IMR-90 (cell line): ENCODE measurements around the gene KATNA1. TPM values are rescaled to one million over a fixed set of nuclear protein-coding genes. Genes with fewer than 3 reads are reported as not detected.

Experiments used
- ATAC-seq: fragments of 200-7000 bp; cut with Tn5 transposase; 2 replicates; pipeline ENCODE4 v1.9.1; 2020; ENCODE audit warnings: low read depth, mild to moderate bottlenecking, moderate library complexity
- BruUV-seq: library from RNA; stranded (reverse); fragments of 400-500 nt; replicated peaks from 2 replicates; lab custom pipeline; 2021; lab: Mats Ljungman, UMichigan
- CTCF ChIA-PET: fragments of 300-600 bp; formaldehyde crosslinking; extraction: SDS; loops from one replicate; lab custom pipeline; 2021; ENCODE audit warnings: antibody characterized with exemption; lab: Yijun Ruan, JAX
- POLR2A ChIA-PET: fragments of 300-600 bp; sonication (Branson Sonifier 250); formaldehyde crosslinking; loops from one replicate; lab custom pipeline; 2022; ENCODE audit warnings: antibody characterized with exemption; ENCODE audit not compliant: unreplicated experiment; lab: Charles Lee
- DNase-seq: peaks from one replicate; pipeline ENCODE4 v3.0.0; 2013
- H2AFZ ChIP-seq: replicated peaks from 2 replicates; pipeline ENCODE3; 2013; ENCODE audit warnings: low read length, mild to moderate bottlenecking; ENCODE audit not compliant: poor library complexity
- H2AK5ac ChIP-seq: 2 replicates; pipeline ENCODE4 v1.6.1; 2013; ENCODE audit warnings: low read depth, low read length, inconsistent platforms
- H2AK9ac ChIP-seq: replicated peaks from 2 replicates; pipeline ENCODE3; 2013; ENCODE audit warnings: mild to moderate bottlenecking, low read depth, low read length, moderate library complexity; ENCODE audit not compliant: poor library complexity
- H2BK120ac ChIP-seq: 2 replicates; pipeline ENCODE4 v1.6.1; 2013; ENCODE audit warnings: low read depth, low read length, inconsistent platforms
- H2BK15ac ChIP-seq: 3 replicates; pipeline ENCODE4 v1.6.1; 2013; ENCODE audit warnings: low read depth, low read length, inconsistent platforms
- H2BK20ac ChIP-seq: 2 replicates; pipeline ENCODE4 v1.6.1; 2013; ENCODE audit warnings: low read depth, mild to moderate bottlenecking, inconsistent platforms, low read length, moderate library complexity
- H2BK5ac ChIP-seq: 2 replicates; pipeline ENCODE4 v1.6.1; 2013; ENCODE audit warnings: mild to moderate bottlenecking, low read depth, low read length, inconsistent platforms; ENCODE audit not compliant: poor library complexity, severe bottlenecking
- H3K14ac ChIP-seq: replicated peaks from 2 replicates; pipeline ENCODE4 v1.6.1; 2013; ENCODE audit warnings: low read depth, low read length, inconsistent platforms
- H3K18ac ChIP-seq: 2 replicates; pipeline ENCODE4 v1.6.1; 2013; ENCODE audit warnings: low read depth, low read length, control low read depth
- H3K23ac ChIP-seq: 2 replicates; pipeline ENCODE4 v1.6.1; 2013; ENCODE audit warnings: low read depth, low read length, inconsistent platforms
- H3K27ac ChIP-seq: 2 replicates; pipeline ENCODE4 v1.5.1; 2013; ENCODE audit warnings: mild to moderate bottlenecking, control low read depth, low read length; ENCODE audit not compliant: insufficient read depth
- H3K27me3 ChIP-seq: 2 replicates; pipeline ENCODE4 v1.6.1; 2013; ENCODE audit warnings: low read length; ENCODE audit not compliant: control insufficient read depth, insufficient read depth
- H3K36me3 ChIP-seq: 2 replicates; pipeline ENCODE4 v1.6.1; 2013; ENCODE audit warnings: low read length, mixed read lengths; ENCODE audit not compliant: control insufficient read depth, insufficient read depth
- H3K4ac ChIP-seq: 2 replicates; pipeline ENCODE4 v1.6.1; 2013; ENCODE audit warnings: low read depth, low read length, inconsistent platforms
- H3K4me1 ChIP-seq: 2 replicates; pipeline ENCODE4 v1.6.1; 2013; ENCODE audit warnings: low read length, mixed read lengths; ENCODE audit not compliant: control insufficient read depth, insufficient read depth
- H3K4me2 ChIP-seq: 2 replicates; pipeline ENCODE4 v1.6.1; 2013; ENCODE audit warnings: low read depth, mild to moderate bottlenecking, control low read depth, low read length, moderate library complexity
- H3K4me3 ChIP-seq: 2 replicates; pipeline ENCODE4 v1.5.1; 2013; ENCODE audit warnings: low read depth, mild to moderate bottlenecking, control low read depth, low read length, moderate library complexity; ENCODE audit not compliant: insufficient read depth
- H3K56ac ChIP-seq: 2 replicates; pipeline ENCODE4 v1.6.1; 2013; ENCODE audit warnings: low read length, inconsistent platforms; ENCODE audit not compliant: insufficient read depth; ENCODE audit errors: extremely low read depth
- H3K79me1 ChIP-seq, 2 experiments: 2 replicates each; pipeline ENCODE4 v1.6.1; 2013; ENCODE audit warnings: low read length in 2 of 2, inconsistent platforms in 1 of 2, low read depth in 1 of 2
- H3K9ac ChIP-seq: 2 replicates; pipeline ENCODE4 v1.6.1; 2013; ENCODE audit warnings: low read depth, low read length, control low read depth
- H3K9me1 ChIP-seq: 2 replicates; pipeline ENCODE4 v1.6.1; 2013; ENCODE audit warnings: low read length, inconsistent platforms; ENCODE audit not compliant: insufficient read depth
- H3K9me3 ChIP-seq: 2 replicates; pipeline ENCODE4 v1.6.1; 2013; ENCODE audit warnings: low read length; ENCODE audit not compliant: control insufficient read depth, insufficient read depth
- H4K20me1 ChIP-seq: 2 replicates; pipeline ENCODE4 v1.6.1; 2013; ENCODE audit warnings: low read length, inconsistent platforms; ENCODE audit not compliant: insufficient read depth
- H4K5ac ChIP-seq: 2 replicates; pipeline ENCODE4 v1.6.1; 2013; ENCODE audit warnings: mild to moderate bottlenecking, low read depth, low read length, control low read depth
- H4K8ac ChIP-seq, 2 experiments: 2 replicates each; pipeline ENCODE4 v1.6.1; 2013; ENCODE audit warnings: low read depth in 2 of 2, low read length in 2 of 2, control low read depth in 1 of 2, inconsistent platforms in 1 of 2
- H4K91ac ChIP-seq: 2 replicates; pipeline ENCODE4 v1.6.1; 2013; ENCODE audit warnings: low read depth, low read length, inconsistent platforms; ENCODE audit not compliant: insufficient read depth
- BHLHE40 ChIP-seq: fragments of 150-350 bp; IDR thresholded peaks from 2 replicates; pipeline ENCODE4 v1.6.1; 2016; ENCODE audit warnings: mild to moderate bottlenecking, low read depth, low read length
- CEBPB ChIP-seq: IDR thresholded peaks from 2 replicates; pipeline ENCODE4 v1.6.1; 2012; ENCODE audit warnings: low read depth, low read length, improper control_type of control experiment
- CHD1 ChIP-seq: IDR thresholded peaks from 2 replicates; pipeline ENCODE4 v1.6.1; 2012; ENCODE audit warnings: low read depth, low read length, improper control_type of control experiment
- ELK1 ChIP-seq: fragments of 150-350 bp; IDR thresholded peaks from 2 replicates; pipeline ENCODE4 v1.6.1; 2016; ENCODE audit warnings: low read depth, mild to moderate bottlenecking, low read length, moderate library complexity, borderline replicate concordance
- FOS ChIP-seq: fragments of 150-350 bp; IDR thresholded peaks from 2 replicates; pipeline ENCODE4 v1.6.1; 2016; ENCODE audit warnings: low read depth, low read length
- MAFK ChIP-seq: IDR thresholded peaks from 2 replicates; pipeline ENCODE4 v1.6.1; 2012; ENCODE audit warnings: low read depth, low read length, improper control_type of control experiment
- MAZ ChIP-seq: IDR thresholded peaks from 2 replicates; pipeline ENCODE4 v1.6.1; 2012; ENCODE audit warnings: low read depth, mild to moderate bottlenecking, low read length, improper control_type of control experiment, moderate library complexity, borderline replicate concordance
- MXI1 ChIP-seq: IDR thresholded peaks from 2 replicates; pipeline ENCODE4 v1.6.1; 2012; ENCODE audit warnings: low read depth, mild to moderate bottlenecking, low read length, moderate library complexity, borderline replicate concordance
- POLR2A ChIP-seq: IDR thresholded peaks from 2 replicates; pipeline ENCODE4 v1.6.1; 2012; ENCODE audit warnings: mild to moderate bottlenecking, low read depth, low read length
- RAD21 ChIP-seq: IDR thresholded peaks from 2 replicates; pipeline ENCODE4 v1.6.1; 2012; ENCODE audit warnings: low read length, improper control_type of control experiment
- RCOR1 ChIP-seq: IDR thresholded peaks from 2 replicates; pipeline ENCODE4 v1.6.1; 2012; ENCODE audit warnings: mild to moderate bottlenecking, low read length, improper control_type of control experiment; ENCODE audit not compliant: insufficient replicate concordance
- RFX5 ChIP-seq: IDR thresholded peaks from 2 replicates; pipeline ENCODE4 v1.8.0; 2012; ENCODE audit warnings: low read depth, mild to moderate bottlenecking, low read length, moderate library complexity
- SMC3 ChIP-seq: fragments of 150-350 bp; IDR thresholded peaks from 2 replicates; pipeline ENCODE4 v1.6.1; 2016; ENCODE audit warnings: low read depth, mild to moderate bottlenecking, antibody characterized with exemption, low read length, moderate library complexity
- WGBS, 2 experiments: methylation state at CpG; one replicate each; pipeline versions ENCODE4 v1.1.5 to v1.1.7; 2013; ENCODE audit warnings: missing lambda C conversion rate in 2 of 2; ENCODE audit not compliant: insufficient read length in 1 of 2; ENCODE audit errors: extremely low coverage in 2 of 2; 5-methylcytosine and 5-hydroxymethylcytosine counted together
- dilution Hi-C: fragments of 300-500 bp; cut with HindIII; formaldehyde crosslinking; loops from one replicate; pipeline ENCODE4 v1.14.3; 2018; ENCODE audit warnings: low sequenced_read_pairs; ENCODE audit not compliant: unreplicated experiment
- in situ Hi-C: fragments of 300-500 bp; cut with MboI; formaldehyde crosslinking; loops from 3 replicates; pipeline ENCODE4 v1.14.3; 2019; ENCODE audit warnings: low sequenced_read_pairs, inconsistent platforms, mixed read lengths
- intact Hi-C: fragments of 100-400 bp; cut with micrococcal nuclease; formaldehyde crosslinking; loops from 2 replicates; pipeline ENCODE4 v1.10.0; 2022
- polyA plus RNA-seq, 3 experiments: library from polyadenylated mRNA; depleted of rRNA; stranded (reverse); fragments of >200 nt; gene quantifications; 2 replicates each; pipeline ENCODE4 v1.2.3, GENCODE V29; 2012; ENCODE audit warnings: low replicate concordance in 1 of 3
- total RNA-seq: library from RNA; depleted of rRNA; stranded (reverse); fragments of >200 nt; gene quantifications from 2 replicates; pipeline ENCODE4 v1.2.3, GENCODE V29; 2012
- TF ChIP-seq, protein P1 (sequence below): conservative IDR thresholded peaks from 2 replicates; pipeline ENCODE4 v1.5.1; 2012; ENCODE audit warnings: mild to moderate bottlenecking, low read depth, low read length, improper control_type of control experiment

The KATNA1 gene
- total and polyA plus RNA-seq, 2 of the 4 experiments (the other 2 are of a cell fraction), result 15.3 to 24.6 TPM

DNA sequence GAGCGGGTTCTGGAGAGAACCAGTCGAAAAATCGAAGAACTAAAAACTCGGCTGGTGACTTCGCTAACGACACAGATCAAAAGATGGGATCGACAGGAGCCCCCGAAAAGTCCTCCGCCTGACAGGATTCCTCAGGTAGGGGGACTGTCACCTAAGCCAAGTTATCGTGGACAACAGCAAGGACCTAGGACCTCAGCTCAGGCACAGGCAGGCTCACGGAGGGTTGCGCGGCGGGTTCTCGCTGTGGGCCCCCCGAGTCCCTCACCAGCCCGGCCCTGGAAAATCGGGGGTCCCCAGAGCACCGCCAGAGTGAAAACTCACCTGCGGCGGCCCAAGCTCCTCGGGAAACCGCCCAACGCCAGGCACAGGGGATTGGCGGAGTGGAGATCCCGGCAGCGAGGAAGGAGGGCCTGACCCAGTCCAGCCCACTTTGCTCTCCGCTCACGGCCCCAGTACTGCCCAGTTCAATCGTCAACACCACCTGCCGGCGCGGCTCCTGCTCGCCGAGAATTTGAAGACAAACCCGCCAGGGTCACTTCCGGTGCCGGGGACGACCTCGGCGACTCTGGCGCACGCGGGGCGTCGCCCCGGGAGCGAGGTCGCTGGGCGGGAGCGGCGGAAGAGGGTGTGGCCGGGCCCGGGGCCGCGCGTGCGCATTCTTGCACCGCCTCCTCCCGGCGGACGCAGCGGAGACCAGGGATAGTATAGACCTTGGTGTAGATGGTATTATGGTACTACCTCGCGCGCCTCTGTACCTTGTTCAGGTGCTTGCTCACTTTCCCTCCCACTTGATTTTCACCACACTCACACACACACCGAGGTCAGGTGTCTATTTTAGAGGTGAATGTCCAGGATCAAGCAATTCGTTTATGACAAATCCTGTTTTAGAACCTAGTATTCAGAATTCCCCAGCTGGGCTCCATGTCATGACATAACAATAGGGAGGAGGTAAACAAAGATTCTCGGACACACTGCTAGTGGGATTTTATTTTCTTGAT lies at the start of gene KATNA1 (continued):
- TF ChIP-seq BHLHE40 (no peak), POLR2A (peak; percentile 58; the same call in 1 of the 2 replicates)

DNA sequence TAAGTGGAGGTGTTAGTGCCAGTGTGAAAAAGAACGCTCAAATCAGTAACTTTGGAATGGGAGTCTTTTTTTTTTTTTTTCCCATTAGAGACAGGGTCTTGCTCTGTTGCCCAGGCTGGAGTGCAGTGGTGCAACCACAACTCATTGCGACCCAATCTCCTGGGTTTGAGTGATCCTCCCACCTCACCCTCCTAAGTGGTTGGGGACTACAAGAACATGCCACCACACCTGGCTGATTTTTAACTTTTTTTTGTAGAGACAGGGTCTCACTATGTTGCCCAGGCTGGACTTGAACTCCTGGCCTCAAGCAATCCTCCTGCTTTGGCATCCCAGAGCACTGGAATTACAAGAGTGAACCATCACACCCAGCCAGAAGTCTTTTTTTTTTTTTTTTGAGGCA lies 49.7 kb upstream of the KATNA1 start:
- CTCF ChIA-PET, result no interaction called here
- TF ChIP-seq SMC3, result no peak
- no peak for TF ChIP-seq RFX5
- no peak for TF ChIP-seq ELK1
- no peak for TF ChIP-seq BHLHE40
- no peak for TF ChIP-seq CEBPB
- TF ChIP-seq MAZ, result no peak
- TF ChIP-seq RAD21, result no peak
- TF ChIP-seq MXI1, result no peak
- no peak for TF ChIP-seq MAFK
- TF ChIP-seq RCOR1, result no peak
- TF ChIP-seq CHD1, result no peak
- TF ChIP-seq, protein P1, sequence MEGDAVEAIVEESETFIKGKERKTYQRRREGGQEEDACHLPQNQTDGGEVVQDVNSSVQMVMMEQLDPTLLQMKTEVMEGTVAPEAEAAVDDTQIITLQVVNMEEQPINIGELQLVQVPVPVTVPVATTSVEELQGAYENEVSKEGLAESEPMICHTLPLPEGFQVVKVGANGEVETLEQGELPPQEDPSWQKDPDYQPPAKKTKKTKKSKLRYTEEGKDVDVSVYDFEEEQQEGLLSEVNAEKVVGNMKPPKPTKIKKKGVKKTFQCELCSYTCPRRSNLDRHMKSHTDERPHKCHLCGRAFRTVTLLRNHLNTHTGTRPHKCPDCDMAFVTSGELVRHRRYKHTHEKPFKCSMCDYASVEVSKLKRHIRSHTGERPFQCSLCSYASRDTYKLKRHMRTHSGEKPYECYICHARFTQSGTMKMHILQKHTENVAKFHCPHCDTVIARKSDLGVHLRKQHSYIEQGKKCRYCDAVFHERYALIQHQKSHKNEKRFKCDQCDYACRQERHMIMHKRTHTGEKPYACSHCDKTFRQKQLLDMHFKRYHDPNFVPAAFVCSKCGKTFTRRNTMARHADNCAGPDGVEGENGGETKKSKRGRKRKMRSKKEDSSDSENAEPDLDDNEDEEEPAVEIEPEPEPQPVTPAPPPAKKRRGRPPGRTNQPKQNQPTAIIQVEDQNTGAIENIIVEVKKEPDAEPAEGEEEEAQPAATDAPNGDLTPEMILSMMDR, result no peak
- TF ChIP-seq FOS, result no peak

More for the DNA sequence above, 49.7 kb upstream of the KATNA1 start:
- Histone ChIP-seq H3K9ac (no peak overlapping the region), H2AK5ac (no peak overlapping the region), H2BK120ac (no peak overlapping the region), H3K4me3 (no peak overlapping the region), H3K4me2 (no peak overlapping the region), H4K91ac (no peak overlapping the region), H3K79me1 (peaks cover 13 to 53% of the 10 kb centered on the region in 2 experiments), H4K5ac (no peak overlapping the region), H3K4ac (no peak overlapping the region), H3K27me3 (no peaks in the 10 kb centered on the region), H2BK20ac (no peak overlapping the region), H3K23ac (no peak overlapping the region), H3K27ac (no peak overlapping the region), H4K20me1 (peaks cover 40% of the 10 kb centered on the region; the same call in 1 of the 2 replicates), H3K18ac (no peak overlapping the region), H3K14ac (no peak overlapping the region), H3K36me3 (peaks cover 17% of the 10 kb centered on the region), H3K56ac (no peak overlapping the region), H3K9me3 (no peaks in the 10 kb centered on the region), H3K9me1 (peaks cover 10% of the 10 kb centered on the region; the same call in 1 of the 2 replicates), H4K8ac (no peak overlapping the region), H2AFZ (no peak overlapping the region), H2AK9ac (no peak overlapping the region), H2BK5ac (no peak overlapping the region), H3K4me1 (peaks cover 3% of the 10 kb centered on the region; the same call in 1 of the 2 replicates), H2BK15ac (no peak overlapping the region)
- intact Hi-C loops, result no loop called here
- dilution Hi-C loops, result no loop called here
- WGBS, 2 experiments, result no CpG with 5 or more reads among the region's 2 CpGs
- ATAC-seq, result no peak
- in situ Hi-C loops, result no loop called here
- no peak for DNase-seq
- BruUV-seq, result no TSS peak
- POLR2A ChIA-PET, result no interaction called here
